GM10248 (cell line): ENCODE measurements around the gene PIK3R5.

ENCODE experiments used
- CTCF ChIA-PET: fragments of 300-600 bp; sonication (Branson Sonifier 250); formaldehyde crosslinking; extraction: SDS; loops from one replicate; lab custom pipeline; 2021; ENCODE audit warnings: antibody characterized with exemption; lab: Yijun Ruan, JAX
- POLR2A ChIA-PET: fragments of 350-650 bp; sonication (Branson Sonifier 250); formaldehyde crosslinking; extraction: SDS; loops from one replicate; lab custom pipeline; 2020; ENCODE audit warnings: antibody characterized with exemption; lab: Yijun Ruan, JAX
- DNase-seq: peaks from one replicate; pipeline ENCODE4 v3.0.0; 2012; ENCODE audit errors: extremely low spot score
- TF ChIP-seq, protein P1 (sequence below): IDR thresholded peaks from 2 replicates; pipeline ENCODE4 v1.5.1; 2012; ENCODE audit warnings: mild to moderate bottlenecking, low read depth; ENCODE audit errors: extremely low read depth, missing control alignments, control extremely low read depth

Gene PIK3R5

DNA sequence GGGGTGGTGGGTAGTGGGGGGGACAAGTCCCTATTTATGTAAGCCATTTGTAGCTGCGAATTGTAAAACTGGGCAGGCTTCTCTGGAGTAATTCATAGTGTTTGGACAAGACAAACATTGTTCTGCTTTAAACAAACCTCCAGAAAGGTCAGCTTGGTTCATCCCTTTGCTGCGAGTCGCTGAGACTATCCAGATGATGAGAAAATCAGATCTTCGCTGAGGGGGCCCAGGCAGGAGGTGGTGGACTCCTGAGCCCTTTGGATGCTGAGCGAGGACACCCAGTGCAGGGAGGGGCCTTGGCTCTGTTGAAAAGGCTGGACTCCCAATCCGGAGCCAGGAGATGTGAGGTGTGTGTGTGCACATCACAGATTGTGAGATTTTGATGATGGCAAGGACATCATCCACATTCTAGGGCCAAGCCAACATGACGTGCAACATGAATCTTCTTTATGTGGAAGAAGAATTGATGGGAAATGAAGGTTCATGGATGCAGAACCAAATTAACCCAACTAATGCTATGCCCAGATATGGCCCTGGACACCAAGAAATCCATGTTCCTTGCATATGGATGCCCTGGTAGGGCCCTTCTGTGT is 40.8 kb upstream of the PIK3R5 start:
- ChIA-PET CTCF (interaction anchor here (1.2 to 1.9 kb wide), 2 partner anchors 8 to 13 kb away, joined by 3 to 7 read pairs; no protein-coding TSS in a partner anchor), POLR2A (no interaction called here)
- no peak for DNase-seq
- TF ChIP-seq, protein P1, sequence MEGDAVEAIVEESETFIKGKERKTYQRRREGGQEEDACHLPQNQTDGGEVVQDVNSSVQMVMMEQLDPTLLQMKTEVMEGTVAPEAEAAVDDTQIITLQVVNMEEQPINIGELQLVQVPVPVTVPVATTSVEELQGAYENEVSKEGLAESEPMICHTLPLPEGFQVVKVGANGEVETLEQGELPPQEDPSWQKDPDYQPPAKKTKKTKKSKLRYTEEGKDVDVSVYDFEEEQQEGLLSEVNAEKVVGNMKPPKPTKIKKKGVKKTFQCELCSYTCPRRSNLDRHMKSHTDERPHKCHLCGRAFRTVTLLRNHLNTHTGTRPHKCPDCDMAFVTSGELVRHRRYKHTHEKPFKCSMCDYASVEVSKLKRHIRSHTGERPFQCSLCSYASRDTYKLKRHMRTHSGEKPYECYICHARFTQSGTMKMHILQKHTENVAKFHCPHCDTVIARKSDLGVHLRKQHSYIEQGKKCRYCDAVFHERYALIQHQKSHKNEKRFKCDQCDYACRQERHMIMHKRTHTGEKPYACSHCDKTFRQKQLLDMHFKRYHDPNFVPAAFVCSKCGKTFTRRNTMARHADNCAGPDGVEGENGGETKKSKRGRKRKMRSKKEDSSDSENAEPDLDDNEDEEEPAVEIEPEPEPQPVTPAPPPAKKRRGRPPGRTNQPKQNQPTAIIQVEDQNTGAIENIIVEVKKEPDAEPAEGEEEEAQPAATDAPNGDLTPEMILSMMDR, result no peak

DNA sequence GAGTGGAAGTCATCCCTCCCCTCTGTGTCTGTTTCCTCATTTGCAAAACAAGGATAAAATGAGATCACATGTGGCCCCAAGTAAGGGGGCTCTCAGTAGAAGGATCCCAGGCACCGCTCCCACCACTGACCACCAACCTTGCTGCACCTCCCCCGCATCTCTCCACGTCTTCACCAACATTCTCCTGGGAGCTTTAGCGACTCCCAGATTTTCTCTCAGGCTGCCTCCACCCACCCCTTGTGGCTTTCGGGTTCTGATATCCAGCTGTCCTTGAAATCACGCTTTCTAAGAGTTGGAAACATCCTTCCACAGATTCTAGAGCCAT is 39.4 kb upstream of the PIK3R5 start:
- ChIA-PET CTCF (interaction anchor here (1.0 kb wide), 1 partner anchor 9 kb away, joined by 5 read pairs; no protein-coding TSS in a partner anchor), POLR2A (no interaction called here)
- DNase-seq, result no peak
- TF ChIP-seq, protein P1, result no peak

DNA sequence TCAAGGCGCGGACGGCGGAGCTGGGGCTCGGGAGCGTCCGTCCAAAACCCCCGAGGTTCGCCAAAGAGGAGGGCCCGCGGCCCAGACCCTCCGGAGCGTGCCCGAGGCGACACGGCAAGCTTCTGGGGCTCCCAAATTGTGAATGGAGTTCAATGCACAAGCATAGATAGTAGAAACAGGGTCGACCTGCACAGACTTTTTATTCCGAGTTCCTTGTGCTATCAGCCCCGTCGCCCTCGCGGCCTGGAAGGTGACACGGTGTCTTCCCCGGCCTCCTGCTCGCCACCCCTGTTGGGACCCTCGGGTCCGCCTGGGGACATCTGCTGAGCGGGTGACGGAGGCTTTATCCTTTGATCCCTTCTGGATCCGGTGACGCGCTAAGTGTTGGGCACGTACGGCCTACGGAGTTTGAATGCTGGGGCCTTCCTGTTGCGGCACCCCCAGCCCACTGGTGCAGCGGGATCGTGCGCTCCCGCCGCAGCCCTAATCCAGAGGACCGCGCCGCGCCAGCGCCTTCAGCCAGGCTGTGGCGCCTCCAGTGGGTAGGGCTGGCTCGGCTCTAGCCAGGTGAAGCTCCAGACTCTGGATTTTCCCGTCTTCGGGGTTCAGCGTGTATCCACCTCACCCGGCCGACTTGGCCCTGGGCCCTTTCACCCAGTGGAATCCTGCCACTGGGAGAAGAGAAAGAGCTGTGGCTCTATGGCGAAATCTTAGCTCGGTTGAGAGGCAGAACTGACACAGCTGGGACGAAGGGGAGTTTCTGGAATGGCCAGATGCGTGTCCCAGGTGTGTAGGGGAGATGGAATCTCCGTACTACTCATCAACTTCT is 38.8 kb upstream of the PIK3R5 start:
- TF ChIP-seq, protein P1, result no peak
- no peak for DNase-seq
- CTCF ChIA-PET, result interaction anchor here (0.8 to 2.5 kb wide), 5 partner anchors 10 to 146 kb away, joined by 3 to 8 read pairs (median 5); no protein-coding TSS in a partner anchor
- POLR2A ChIA-PET, result no interaction called here

DNA sequence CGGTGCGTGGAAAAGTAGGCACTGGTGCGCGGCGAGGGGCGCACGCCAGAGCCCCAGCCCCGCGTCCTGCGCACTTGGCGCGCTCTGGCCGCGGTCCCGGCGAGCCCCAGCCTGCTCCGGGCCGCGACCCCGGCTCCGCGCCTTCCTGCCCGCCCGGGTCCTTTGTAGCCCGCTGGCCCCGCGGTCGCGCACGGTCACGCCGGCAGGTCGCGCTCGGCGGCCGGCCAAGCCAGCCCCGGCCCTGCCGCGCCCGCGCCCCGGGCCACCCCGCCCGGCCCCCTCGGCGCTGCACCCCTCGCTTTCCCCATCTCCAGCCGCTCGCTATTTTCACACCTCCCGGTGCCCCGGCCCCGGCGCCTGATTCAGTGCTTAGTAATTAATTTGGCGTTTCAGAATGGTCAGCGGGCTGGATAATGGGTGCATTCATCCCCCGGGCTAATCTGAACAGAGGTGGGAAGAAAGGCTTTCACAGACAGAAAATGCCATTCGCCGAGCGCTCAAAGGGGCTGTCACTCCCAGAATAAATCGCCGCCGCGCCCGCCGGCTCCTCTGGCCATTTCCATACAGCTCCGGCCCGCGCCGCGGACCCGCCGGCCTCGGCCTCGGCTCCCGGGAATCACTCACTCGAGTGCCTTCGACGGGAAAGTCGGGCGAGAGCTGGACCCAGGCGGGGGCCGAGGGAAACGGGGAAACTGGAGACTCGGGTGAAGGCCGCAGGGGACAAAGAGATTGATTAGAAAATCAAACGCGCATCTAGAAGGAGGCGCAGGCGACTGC is 38.0 kb upstream of the PIK3R5 start:
- DNase-seq, result no peak
- ChIA-PET POLR2A (no interaction called here), CTCF (interaction anchor here (0.8 to 2.5 kb wide), 15 partner anchors 8 to 574 kb away, joined by 3 to 15 read pairs (median 4); no protein-coding TSS in a partner anchor)
- TF ChIP-seq, protein P1, result no peak

DNA sequence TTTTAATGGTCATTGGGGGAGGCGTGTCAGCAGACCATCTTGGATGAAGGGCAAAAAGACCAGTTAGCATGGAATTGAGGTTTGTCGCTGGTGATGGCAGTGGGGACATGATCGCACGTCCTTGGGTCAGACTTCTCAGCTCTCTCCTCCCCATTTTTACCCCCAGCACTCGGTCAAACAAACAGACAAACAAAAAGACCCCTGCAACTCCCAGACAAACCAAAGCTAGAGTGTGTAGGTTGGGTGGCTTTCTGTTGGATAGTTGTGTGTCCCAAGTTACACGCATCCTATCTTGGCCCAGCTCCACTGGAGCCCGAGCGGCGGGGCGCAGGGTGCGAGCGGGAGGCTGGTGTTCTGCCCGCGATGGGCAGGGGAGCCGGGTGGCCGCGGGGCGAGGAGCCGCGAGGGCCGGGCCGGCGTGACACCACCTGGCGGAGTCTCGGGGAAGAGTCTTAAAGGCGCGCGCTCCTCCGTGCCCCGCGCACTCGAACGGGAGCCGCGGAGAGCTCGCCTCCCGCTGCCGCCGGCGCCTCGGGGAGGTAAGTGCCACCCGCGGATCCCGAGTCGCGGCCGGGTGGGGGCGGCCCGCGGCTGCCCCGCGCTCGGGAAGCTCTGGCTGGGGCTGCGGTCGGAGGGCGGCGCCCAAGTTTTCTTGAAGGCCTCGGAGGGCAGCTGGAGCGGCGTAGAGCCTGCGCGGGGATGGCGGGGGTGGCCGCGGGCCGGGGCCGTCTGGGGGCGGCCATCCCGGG is 37.3 kb upstream of the PIK3R5 start:
- POLR2A ChIA-PET, result no interaction called here
- TF ChIP-seq, protein P1, result peak; percentile 34
- CTCF ChIA-PET, result interaction anchor here (0.8 to 2.5 kb wide), 16 partner anchors 9 to 574 kb away, joined by 3 to 15 read pairs (median 4); partner anchors contain the start of gene NTN1
- DNase-seq, result peak; percentile 66
